Measurements from ENCODE around the gene SPATC1L.

Gene SPATC1L

GRCh38 chr21:46125846-46126301 is 58.4 kb downstream of the SPATC1L start:
- 95% methylated on average over 44 of the region's 47 CpGs for WGBS
- Histone ChIP-seq H4K91ac (ENCODE audit: low read length) (no peak overlapping the region), H3K4ac (ENCODE audit: low read depth in 1 of 2, low read length in 2 of 2) (no peak overlapping the region), H2BK120ac (ENCODE audit: low read depth, low read length) (no peak overlapping the region), H2AFZ (ENCODE audit: low read depth, low read length) (no peak overlapping the region), H2BK15ac (ENCODE audit: low read depth, poor library complexity, severe bottlenecking) (peak overlapping the region; percentile 7), H3K4me2 (ENCODE audit: low read length, poor library complexity, severe bottlenecking) (no peak overlapping the region), H2AK5ac (ENCODE audit: low read length, severe bottlenecking) (no peak overlapping the region), H3K36me3 (ENCODE audit: control insufficient read depth in 1 of 2, insufficient read depth in 2 of 2, low read depth in 1 of 2, low read length in 2 of 2) (peaks cover 97 to 98% of the 10 kb centered on the region in 2 experiments), H3K4me1 (ENCODE audit: control insufficient read depth, insufficient read depth, low read depth, low read length) (peaks cover 14% of the 10 kb centered on the region), H3K14ac (ENCODE audit: low read length in 2 of 2) (no peak overlapping the region), H3K9me3 (ENCODE audit: control insufficient read depth, low read length) (peaks cover 3% of the 10 kb centered on the region), H2BK12ac (ENCODE audit: low read length in 2 of 2) (no peak overlapping the region), H2BK5ac (ENCODE audit: low read depth, low read length, poor library complexity, severe bottlenecking) (no peak overlapping the region), H3K79me1 (replicated peaks; ENCODE audit: low read length, poor library complexity, severe bottlenecking) (peaks cover 25% of the 10 kb centered on the region), H4K8ac (ENCODE audit: low read length) (no peak overlapping the region), H3K18ac (ENCODE audit: low read depth in 1 of 2, low read length in 2 of 2) (no peak overlapping the region), H3K9ac (ENCODE audit: low read length) (no peak overlapping the region), H3K27me3 (ENCODE audit: control insufficient read depth in 1 of 2, insufficient read depth in 1 of 2, low read length in 2 of 2) (no peaks in the 10 kb centered on the region), H3K27ac (ENCODE audit: low read length, poor library complexity, severe bottlenecking) (no peak overlapping the region), H3K4me3 (ENCODE audit: insufficient read depth in 1 of 2, low read depth in 1 of 2, low read length in 2 of 2) (no peak overlapping the region), H3K23ac (ENCODE audit: low read length in 2 of 2) (no peak overlapping the region)
- no peak for DNase-seq

- peak overlapping the region; percentile 73 for H4K8ac ChIP-seq (ENCODE audit: low read length)
Measured at GRCh38 chr21:46124926-46125845, 59.1 kb downstream of the SPATC1L start.

GRCh38 chr21:46124083-46124925 is 60.0 kb downstream of the SPATC1L start:
- Histone ChIP-seq H3K14ac (ENCODE audit: low read length in 2 of 2) (no peak overlapping the region), H2BK120ac (ENCODE audit: low read depth, low read length) (no peak overlapping the region), H3K79me1 (replicated peaks; ENCODE audit: low read length, poor library complexity, severe bottlenecking) (peaks cover 39% of the 10 kb centered on the region), H2AK5ac (ENCODE audit: low read length, severe bottlenecking) (no peak overlapping the region), H2AFZ (ENCODE audit: low read depth, low read length) (no peak overlapping the region), H3K18ac (ENCODE audit: low read depth in 1 of 2, low read length in 2 of 2) (peak overlapping the region in 1 of 2 experiments; percentile 11), H3K27ac (ENCODE audit: low read length, poor library complexity, severe bottlenecking) (no peak overlapping the region), H2BK5ac (ENCODE audit: low read depth, low read length, poor library complexity, severe bottlenecking) (no peak overlapping the region), H3K4me2 (ENCODE audit: low read length, poor library complexity, severe bottlenecking) (no peak overlapping the region), H3K36me3 (ENCODE audit: control insufficient read depth in 1 of 2, insufficient read depth in 2 of 2, low read depth in 1 of 2, low read length in 2 of 2) (peaks cover 97 to 100% of the 10 kb centered on the region in 2 experiments), H4K8ac (ENCODE audit: low read length) (peak overlapping the region; percentile 73), H3K9me3 (ENCODE audit: control insufficient read depth, low read length) (no peaks in the 10 kb centered on the region), H4K91ac (ENCODE audit: low read length) (no peak overlapping the region), H3K4me1 (ENCODE audit: control insufficient read depth, insufficient read depth, low read depth, low read length) (peaks cover 14% of the 10 kb centered on the region), H3K4me3 (ENCODE audit: insufficient read depth in 1 of 2, low read depth in 1 of 2, low read length in 2 of 2) (no peak overlapping the region), H3K27me3 (ENCODE audit: control insufficient read depth in 1 of 2, insufficient read depth in 1 of 2, low read length in 2 of 2) (no peaks in the 10 kb centered on the region), H3K23ac (ENCODE audit: low read length in 2 of 2) (no peak overlapping the region), H2BK12ac (ENCODE audit: low read length in 2 of 2) (no peak overlapping the region), H3K4ac (ENCODE audit: low read depth in 1 of 2, low read length in 2 of 2) (no peak overlapping the region), H3K9ac (ENCODE audit: low read length) (no peak overlapping the region), H2BK15ac (ENCODE audit: low read depth, poor library complexity, severe bottlenecking) (no peak overlapping the region)
- 97% methylated on average over 13 of the region's 16 CpGs for WGBS
- no peak for DNase-seq

More at GRCh38 chr21:46124926-46125845, 59.1 kb downstream of the SPATC1L start:
- no peak overlapping the region for H3K4me2 ChIP-seq (ENCODE audit: low read length, poor library complexity, severe bottlenecking)
- no peak overlapping the region for H3K23ac ChIP-seq (ENCODE audit: low read length in 2 of 2)
- H3K18ac ChIP-seq (ENCODE audit: low read depth in 1 of 2, low read length in 2 of 2), result no peak overlapping the region
- H3K4me1 ChIP-seq (ENCODE audit: control insufficient read depth, insufficient read depth, low read depth, low read length), result peaks cover 14% of the 10 kb centered on the region
- H3K9me3 ChIP-seq (ENCODE audit: control insufficient read depth, low read length), result peaks cover 3% of the 10 kb centered on the region
- H3K4ac ChIP-seq (ENCODE audit: low read depth in 1 of 2, low read length in 2 of 2), result no peak overlapping the region
- H3K79me1 ChIP-seq (replicated peaks; ENCODE audit: low read length, poor library complexity, severe bottlenecking), result peaks cover 31% of the 10 kb centered on the region
- H3K36me3 ChIP-seq (ENCODE audit: control insufficient read depth in 1 of 2, insufficient read depth in 2 of 2, low read depth in 1 of 2, low read length in 2 of 2), result peaks cover 97 to 100% of the 10 kb centered on the region in 2 experiments
- H4K91ac ChIP-seq (ENCODE audit: low read length), result peak overlapping the region; percentile 3
- H2BK120ac ChIP-seq (ENCODE audit: low read depth, low read length), result no peak overlapping the region
- no peak overlapping the region for H2BK15ac ChIP-seq (ENCODE audit: low read depth, poor library complexity, severe bottlenecking)
- no peak overlapping the region for H3K9ac ChIP-seq (ENCODE audit: low read length)
- H2AK5ac ChIP-seq (ENCODE audit: low read length, severe bottlenecking), result no peak overlapping the region
- H3K4me3 ChIP-seq (ENCODE audit: insufficient read depth in 1 of 2, low read depth in 1 of 2, low read length in 2 of 2), result no peak overlapping the region
- H2AFZ ChIP-seq (ENCODE audit: low read depth, low read length), result no peak overlapping the region
- 94% methylated on average over 49 of the region's 49 CpGs for WGBS
- no peak overlapping the region for H3K14ac ChIP-seq (ENCODE audit: low read length in 2 of 2)
- H2BK5ac ChIP-seq (ENCODE audit: low read depth, low read length, poor library complexity, severe bottlenecking), result no peak overlapping the region
- H3K27ac ChIP-seq (ENCODE audit: low read length, poor library complexity, severe bottlenecking), result no peak overlapping the region
- H3K27me3 ChIP-seq (ENCODE audit: control insufficient read depth in 1 of 2, insufficient read depth in 1 of 2, low read length in 2 of 2), result no peaks in the 10 kb centered on the region
- no peak overlapping the region for H2BK12ac ChIP-seq (ENCODE audit: low read length in 2 of 2)
- DNase-seq, result no peak
